ENCODE data around the gene SEMA3D. TPM values are rescaled to one million over a fixed set of nuclear protein-coding genes. Genes with fewer than 3 reads are reported as not detected.

SEMA3D gene
- total and polyA plus RNA-seq, 2 of the 13 experiments (the other 11 are each of a cell fraction or from before 2014, with no cell fraction given), result 0.07 TPM; not detected in 1

DNA sequence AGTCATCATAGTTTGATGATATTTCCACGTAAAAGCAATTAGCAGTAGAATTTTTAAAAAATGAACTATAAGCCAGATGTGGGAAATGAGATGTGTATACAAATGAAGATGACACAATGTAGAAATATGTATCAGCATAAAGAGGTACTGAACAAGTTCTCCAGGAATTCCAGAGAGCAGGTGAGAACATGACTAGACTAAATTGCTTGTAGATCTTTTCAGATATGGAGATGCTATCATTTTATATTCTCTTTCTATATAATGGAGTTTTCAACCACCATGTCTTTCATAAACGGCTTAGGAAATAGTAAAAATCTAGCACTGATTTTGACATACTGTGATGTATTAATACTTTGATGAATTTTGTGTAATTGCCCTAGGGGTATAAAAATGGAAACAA lies 130.9 kb downstream of the SEMA3D start (continued):
- TF ChIP-seq CEBPZ (IDR thresholded peaks at IDR 0.05; ENCODE audit: low read length) (no peak), KDM2A (CRISPR knock-in tag; IDR thresholded peaks at IDR 0.05; ENCODE audit: borderline replicate concordance, low read depth) (no peak), HHEX (CRISPR knock-in tag; IDR thresholded peaks at IDR 0.05) (no peak)

DNA sequence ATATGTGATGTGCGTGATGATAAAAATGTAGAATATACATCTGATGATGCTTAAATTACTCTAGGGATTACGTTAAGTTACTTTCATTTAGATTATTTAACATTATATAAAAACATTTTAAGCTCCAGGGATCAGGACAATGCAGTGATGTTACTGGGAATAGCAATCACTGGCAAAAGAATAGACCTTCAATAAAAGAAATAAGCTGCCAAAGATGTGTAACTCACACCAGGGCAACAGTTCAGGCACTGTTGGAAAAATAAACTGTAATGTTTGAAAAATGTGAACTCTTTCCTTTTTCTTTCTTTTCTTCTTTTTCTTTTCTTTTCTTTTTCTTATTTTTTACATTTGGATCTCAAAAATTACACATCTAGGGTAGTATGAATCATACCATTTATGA lies 131.7 kb downstream of the SEMA3D start:
- Histone ChIP-seq H3K9me3 (ENCODE audit: low read length) (no peaks in the 10 kb centered on the region), H2AFZ (ENCODE audit: low read length) (no peak overlapping the region), H3K4me2 (ENCODE audit: low read depth, low read length) (no peak overlapping the region), H3K27me3 (ENCODE audit: control insufficient read depth in 1 of 2, insufficient read depth in 2 of 2, low read length in 2 of 2) (no peaks in the 10 kb centered on the region), H3K9ac (ENCODE audit: insufficient read depth, low read depth, low read length) (no peak overlapping the region), H3K79me2 (ENCODE audit: insufficient read depth, low read length) (no peaks in the 10 kb centered on the region), H3K36me3 (replicated peaks in 1 of 2; ENCODE audit: control insufficient read depth in 1 of 2, insufficient read depth in 2 of 2, low read length in 2 of 2) (no peaks in the 10 kb centered on the region), H3K27ac (ENCODE audit: extremely low read length, insufficient read depth, low read length) (no peak overlapping the region), H3K4me1 (ENCODE audit: insufficient read depth, low read length) (no peaks in the 10 kb centered on the region), H3K4me3 (replicated peaks in 1 of 3; ENCODE audit: insufficient read depth in 1 of 3, low read depth in 2 of 3, low read length in 3 of 3) (no peak overlapping the region), H4K20me1 (ENCODE audit: insufficient read depth, low read length) (no peaks in the 10 kb centered on the region)
- ChIA-PET POLR2A (no interaction called here), CTCF (ENCODE audit: low intra/inter-chr PET ratio, low total read pairs) (no interaction called here)
- in situ Hi-C loops (cut with HindIII; ENCODE audit: extremely low pct_ligation_motif_present, low pct_unique_long_range_greater_than_20kb), result loop anchor here (25.0 kb wide), 1 partner anchor 1407 kb away; no protein-coding TSS in a partner anchor
- FAIRE-seq (no peak), DNase-seq (ENCODE audit: low spot score) (no peak), ATAC-seq (no peak)
- TF ChIP-seq ZFP36 (IDR thresholded peaks at IDR 0.05; ENCODE audit: borderline replicate concordance, low read depth, low read length, partially characterized antibody) (no peak), CSRNP1 (CRISPR knock-in tag; IDR thresholded peaks at IDR 0.05) (no peak), MTA3 (CRISPR knock-in tag; IDR thresholded peaks at IDR 0.05) (no peak), ZSCAN12 (CRISPR knock-in tag; IDR thresholded peaks at IDR 0.05) (no peak), ZSCAN29 (CRISPR knock-in tag; conservative IDR thresholded peaks at IDR 0.05) (no peak), ZFAT (CRISPR knock-in tag; conservative IDR thresholded peaks at IDR 0.05) (no peak), TARDBP (CRISPR knock-in tag; IDR thresholded peaks at IDR 0.05) (no peak), ZNF543 (CRISPR knock-in tag; IDR thresholded peaks at IDR 0.05) (no peak), AHR (CRISPR knock-in tag; IDR thresholded peaks at IDR 0.05) (no peak), ZNF3 (CRISPR knock-in tag; IDR thresholded peaks at IDR 0.05) (no peak), ZNF121 (CRISPR knock-in tag; IDR thresholded peaks at IDR 0.05) (no peak), ZBED4 (CRISPR knock-in tag; IDR thresholded peaks at IDR 0.05; ENCODE audit: borderline replicate concordance) (no peak)
- intact Hi-C loops (cut with micrococcal nuclease; ENCODE audit: unreplicated experiment), result no loop called here
- no TSS peak for BruUV-seq (replicated peaks)
- WGBS (ENCODE audit: low lambda C conversion rate), result 3% methylated on average over 2 of the region's 2 CpGs
